ENCODE measurements around the gene APH1A.
"Not testable (repeated sequence)": the region's sequence is repeated elsewhere in the genome, so short reads cannot be mapped to it uniquely, and the experiment has no call there.

Gene APH1A

DNA sequence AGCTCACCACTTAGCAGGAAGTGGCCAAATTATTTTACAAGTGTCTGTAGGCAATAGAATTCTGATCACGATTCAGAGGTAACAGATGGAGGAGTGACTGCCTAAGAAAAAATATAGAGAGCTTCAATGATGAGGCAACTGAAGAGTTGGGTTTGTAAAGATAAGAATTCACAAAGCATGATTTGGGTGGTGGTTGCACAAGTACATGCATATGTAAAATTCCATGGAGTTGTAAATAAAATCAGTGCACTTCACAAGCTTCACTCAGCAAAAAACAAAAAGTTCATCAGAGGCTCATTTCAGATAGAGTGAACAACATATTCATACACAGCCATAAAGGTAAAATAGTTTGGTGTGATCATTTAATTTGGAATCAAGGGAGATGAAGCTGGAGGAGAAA lies 43.8 kb downstream of the APH1A start:
- DNase-seq (ENCODE audit: insufficient read length) (no peak), FAIRE-seq (no peak)
- TF ChIP-seq POLR2A (IDR thresholded peaks at IDR 0.05; ENCODE audit: low read depth, low read length) = no peak
- no peak for TF ChIP-seq TAF1 (IDR thresholded peaks at IDR 0.05; ENCODE audit: borderline replicate concordance, low read depth, low read length)
- TF ChIP-seq POLR2AphosphoS5 (IDR thresholded peaks at IDR 0.05; ENCODE audit: low read depth, low read length) = no peak

DNA sequence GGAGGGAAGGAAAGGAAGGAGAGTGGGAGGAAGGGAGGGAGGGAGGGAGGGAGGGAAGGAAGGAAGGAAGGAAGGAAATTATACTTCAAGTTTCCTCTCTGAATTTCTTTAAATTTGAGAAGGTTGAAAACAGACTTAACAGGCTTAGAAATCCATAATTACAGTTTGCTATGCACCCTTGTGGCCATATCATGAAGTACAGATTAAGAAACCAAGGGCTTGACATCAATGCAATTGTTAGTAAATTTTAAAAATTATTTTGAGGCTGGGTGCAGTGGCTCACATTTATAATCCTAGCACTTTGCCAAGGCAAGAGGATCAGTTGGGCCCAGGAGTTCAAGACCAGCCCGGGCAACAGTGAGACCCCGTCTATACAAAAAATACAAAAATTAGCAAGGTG lies 47.3 kb downstream of the APH1A start:
- FAIRE-seq (no peak), DNase-seq (ENCODE audit: insufficient read length) (no peak)
- TF ChIP-seq TAF1 (IDR thresholded peaks at IDR 0.05; ENCODE audit: borderline replicate concordance, low read depth, low read length) = no peak
- TF ChIP-seq POLR2AphosphoS5 (IDR thresholded peaks at IDR 0.05; ENCODE audit: low read depth, low read length) = no peak
- TF ChIP-seq POLR2A (IDR thresholded peaks at IDR 0.05; ENCODE audit: low read depth, low read length) = no peak

DNA sequence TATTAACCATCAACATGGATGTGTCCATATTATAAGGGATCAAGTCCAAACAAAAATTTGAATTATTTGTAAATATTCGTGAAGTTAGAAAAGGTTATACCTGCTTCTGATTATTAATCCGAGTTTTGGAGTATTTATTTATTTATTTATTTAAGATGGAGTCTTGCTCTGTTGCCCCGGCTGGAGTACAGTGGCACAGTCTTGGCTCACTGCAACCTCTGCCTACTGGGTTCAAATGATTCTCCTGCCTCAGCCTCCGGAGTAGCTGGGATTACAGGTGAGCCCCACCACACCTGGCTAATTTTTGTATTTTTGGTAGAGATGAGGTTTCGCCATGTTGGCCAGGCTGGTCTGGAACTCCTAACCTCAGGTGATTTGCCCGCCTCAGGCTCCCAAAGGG lies 53.0 kb downstream of the APH1A start:
- not testable (repeated sequence) for FAIRE-seq; DNase-seq (ENCODE audit: insufficient read length)
